GM12873 (cell line): ENCODE data around the gene AMOT.

Experiments used
- TF ChIP-seq, protein P1 (sequence below): IDR thresholded peaks from 2 replicates; pipeline ENCODE4 v1.5.1; 2012; ENCODE audit warnings: low read depth, mild to moderate bottlenecking, moderate library complexity, low read length, control low read depth; ENCODE audit not compliant: insufficient read depth; ENCODE audit errors: missing control alignments

AMOT gene, protein sequence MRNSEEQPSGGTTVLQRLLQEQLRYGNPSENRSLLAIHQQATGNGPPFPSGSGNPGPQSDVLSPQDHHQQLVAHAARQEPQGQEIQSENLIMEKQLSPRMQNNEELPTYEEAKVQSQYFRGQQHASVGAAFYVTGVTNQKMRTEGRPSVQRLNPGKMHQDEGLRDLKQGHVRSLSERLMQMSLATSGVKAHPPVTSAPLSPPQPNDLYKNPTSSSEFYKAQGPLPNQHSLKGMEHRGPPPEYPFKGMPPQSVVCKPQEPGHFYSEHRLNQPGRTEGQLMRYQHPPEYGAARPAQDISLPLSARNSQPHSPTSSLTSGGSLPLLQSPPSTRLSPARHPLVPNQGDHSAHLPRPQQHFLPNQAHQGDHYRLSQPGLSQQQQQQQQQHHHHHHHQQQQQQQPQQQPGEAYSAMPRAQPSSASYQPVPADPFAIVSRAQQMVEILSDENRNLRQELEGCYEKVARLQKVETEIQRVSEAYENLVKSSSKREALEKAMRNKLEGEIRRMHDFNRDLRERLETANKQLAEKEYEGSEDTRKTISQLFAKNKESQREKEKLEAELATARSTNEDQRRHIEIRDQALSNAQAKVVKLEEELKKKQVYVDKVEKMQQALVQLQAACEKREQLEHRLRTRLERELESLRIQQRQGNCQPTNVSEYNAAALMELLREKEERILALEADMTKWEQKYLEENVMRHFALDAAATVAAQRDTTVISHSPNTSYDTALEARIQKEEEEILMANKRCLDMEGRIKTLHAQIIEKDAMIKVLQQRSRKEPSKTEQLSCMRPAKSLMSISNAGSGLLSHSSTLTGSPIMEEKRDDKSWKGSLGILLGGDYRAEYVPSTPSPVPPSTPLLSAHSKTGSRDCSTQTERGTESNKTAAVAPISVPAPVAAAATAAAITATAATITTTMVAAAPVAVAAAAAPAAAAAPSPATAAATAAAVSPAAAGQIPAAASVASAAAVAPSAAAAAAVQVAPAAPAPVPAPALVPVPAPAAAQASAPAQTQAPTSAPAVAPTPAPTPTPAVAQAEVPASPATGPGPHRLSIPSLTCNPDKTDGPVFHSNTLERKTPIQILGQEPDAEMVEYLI

GRCh38 chrX:112840382-112841113 is at the start of gene AMOT:
AMOT (minus strand) TSS chrX:112840831; CDS start chrX:112823126, 17,705 bp downstream.
- TF ChIP-seq, protein P1, sequence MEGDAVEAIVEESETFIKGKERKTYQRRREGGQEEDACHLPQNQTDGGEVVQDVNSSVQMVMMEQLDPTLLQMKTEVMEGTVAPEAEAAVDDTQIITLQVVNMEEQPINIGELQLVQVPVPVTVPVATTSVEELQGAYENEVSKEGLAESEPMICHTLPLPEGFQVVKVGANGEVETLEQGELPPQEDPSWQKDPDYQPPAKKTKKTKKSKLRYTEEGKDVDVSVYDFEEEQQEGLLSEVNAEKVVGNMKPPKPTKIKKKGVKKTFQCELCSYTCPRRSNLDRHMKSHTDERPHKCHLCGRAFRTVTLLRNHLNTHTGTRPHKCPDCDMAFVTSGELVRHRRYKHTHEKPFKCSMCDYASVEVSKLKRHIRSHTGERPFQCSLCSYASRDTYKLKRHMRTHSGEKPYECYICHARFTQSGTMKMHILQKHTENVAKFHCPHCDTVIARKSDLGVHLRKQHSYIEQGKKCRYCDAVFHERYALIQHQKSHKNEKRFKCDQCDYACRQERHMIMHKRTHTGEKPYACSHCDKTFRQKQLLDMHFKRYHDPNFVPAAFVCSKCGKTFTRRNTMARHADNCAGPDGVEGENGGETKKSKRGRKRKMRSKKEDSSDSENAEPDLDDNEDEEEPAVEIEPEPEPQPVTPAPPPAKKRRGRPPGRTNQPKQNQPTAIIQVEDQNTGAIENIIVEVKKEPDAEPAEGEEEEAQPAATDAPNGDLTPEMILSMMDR = no peak

GRCh38 chrX:112889400-112889799 is 48.8 kb upstream of the AMOT start:
- TF ChIP-seq, protein P1 = no peak

- TF ChIP-seq, protein P1 = no peak
Observed at GRCh38 chrX:112888916-112889315, 48.3 kb upstream of the AMOT start.

GRCh38 chrX:112877771-112878173 is 37.1 kb upstream of the AMOT start:
- TF ChIP-seq, protein P1 = no peak

GRCh38 chrX:112874614-112875013 is 34.0 kb upstream of the AMOT start:
- TF ChIP-seq, protein P1 = no peak

GRCh38 chrX:112874175-112874574 is 33.5 kb upstream of the AMOT start:
- TF ChIP-seq, protein P1 = no peak
